BJ (cell line): Measurements from ENCODE around the gene ARPC5. TPM values are rescaled to one million over a fixed set of nuclear protein-coding genes. Genes with fewer than 3 reads are reported as not detected.

Experiments
- CTCF ChIA-PET: fragments of 350-600 bp; formaldehyde crosslinking; extraction: SDS; loops from one replicate; lab custom pipeline; 2021; ENCODE audit warnings: antibody characterized with exemption, inconsistent platforms; lab: Yijun Ruan, JAX
- POLR2A ChIA-PET: fragments of 300-600 bp; sonication (Branson Sonifier 250); formaldehyde crosslinking; extraction: SDS; loops from one replicate; lab custom pipeline; 2021; ENCODE audit warnings: antibody characterized with exemption; lab: Charles Lee
- DNase-seq: peaks from one replicate; pipeline ENCODE4 v3.0.0-alpha.2; 2011; ENCODE audit warnings: low read depth
- H3K27me3 ChIP-seq: 2 replicates; pipeline ENCODE4 v1.6.0; 2011; ENCODE audit warnings: low read length; ENCODE audit not compliant: control insufficient read depth, insufficient read depth
- H3K36me3 ChIP-seq: 2 replicates; pipeline ENCODE4 v1.5.1; 2011; ENCODE audit warnings: low read length; ENCODE audit not compliant: control insufficient read depth, insufficient read depth
- H3K4me3 ChIP-seq: 2 replicates; pipeline ENCODE4 v1.5.1; 2011; ENCODE audit warnings: low read depth, mild to moderate bottlenecking, control low read depth, low read length
- polyA plus RNA-seq: library from polyadenylated mRNA; depleted of rRNA; stranded (reverse); fragments of >200 nt; gene quantifications from 2 replicates; pipeline ENCODE4 v1.2.3, GENCODE V29; 2011
- TF ChIP-seq, protein P1 (sequence below): IDR thresholded peaks from 2 replicates; pipeline ENCODE4 v1.5.1; 2011; ENCODE audit warnings: low read depth, mild to moderate bottlenecking, control low read depth, inconsistent platforms, low read length, moderate library complexity; ENCODE audit not compliant: insufficient read depth

The ARPC5 gene
- polyA plus RNA-seq, 1 experiment = 176 TPM

DNA sequence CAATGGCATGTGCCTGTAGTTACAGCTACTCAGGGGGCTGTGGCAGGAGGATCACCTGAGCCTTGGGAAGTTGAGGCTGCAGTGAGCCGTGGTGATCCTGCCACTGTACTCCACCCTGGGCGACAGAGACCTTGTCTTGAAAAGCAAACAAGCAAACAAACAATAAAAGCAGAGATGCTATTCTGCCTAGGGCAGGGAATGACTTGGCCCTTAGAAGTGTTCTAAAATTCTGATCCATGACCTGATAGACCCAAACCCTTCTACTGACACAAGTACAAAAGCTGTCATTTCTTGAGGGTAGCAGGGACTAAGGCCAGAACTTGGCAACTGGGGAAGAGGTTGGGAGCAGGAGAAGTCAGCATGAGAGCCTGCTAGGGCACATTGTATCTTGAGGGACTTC, 29.7 kb downstream of the ARPC5 start:
- TF ChIP-seq, protein P1, sequence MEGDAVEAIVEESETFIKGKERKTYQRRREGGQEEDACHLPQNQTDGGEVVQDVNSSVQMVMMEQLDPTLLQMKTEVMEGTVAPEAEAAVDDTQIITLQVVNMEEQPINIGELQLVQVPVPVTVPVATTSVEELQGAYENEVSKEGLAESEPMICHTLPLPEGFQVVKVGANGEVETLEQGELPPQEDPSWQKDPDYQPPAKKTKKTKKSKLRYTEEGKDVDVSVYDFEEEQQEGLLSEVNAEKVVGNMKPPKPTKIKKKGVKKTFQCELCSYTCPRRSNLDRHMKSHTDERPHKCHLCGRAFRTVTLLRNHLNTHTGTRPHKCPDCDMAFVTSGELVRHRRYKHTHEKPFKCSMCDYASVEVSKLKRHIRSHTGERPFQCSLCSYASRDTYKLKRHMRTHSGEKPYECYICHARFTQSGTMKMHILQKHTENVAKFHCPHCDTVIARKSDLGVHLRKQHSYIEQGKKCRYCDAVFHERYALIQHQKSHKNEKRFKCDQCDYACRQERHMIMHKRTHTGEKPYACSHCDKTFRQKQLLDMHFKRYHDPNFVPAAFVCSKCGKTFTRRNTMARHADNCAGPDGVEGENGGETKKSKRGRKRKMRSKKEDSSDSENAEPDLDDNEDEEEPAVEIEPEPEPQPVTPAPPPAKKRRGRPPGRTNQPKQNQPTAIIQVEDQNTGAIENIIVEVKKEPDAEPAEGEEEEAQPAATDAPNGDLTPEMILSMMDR = no peak
- no peak overlapping the region for H3K4me3 ChIP-seq
- CTCF ChIA-PET = no interaction called here
- POLR2A ChIA-PET = no interaction called here
- DNase-seq = no peak
- no peaks in the 10 kb centered on the region for H3K36me3 ChIP-seq
- H3K27me3 ChIP-seq = no peaks in the 10 kb centered on the region

DNA sequence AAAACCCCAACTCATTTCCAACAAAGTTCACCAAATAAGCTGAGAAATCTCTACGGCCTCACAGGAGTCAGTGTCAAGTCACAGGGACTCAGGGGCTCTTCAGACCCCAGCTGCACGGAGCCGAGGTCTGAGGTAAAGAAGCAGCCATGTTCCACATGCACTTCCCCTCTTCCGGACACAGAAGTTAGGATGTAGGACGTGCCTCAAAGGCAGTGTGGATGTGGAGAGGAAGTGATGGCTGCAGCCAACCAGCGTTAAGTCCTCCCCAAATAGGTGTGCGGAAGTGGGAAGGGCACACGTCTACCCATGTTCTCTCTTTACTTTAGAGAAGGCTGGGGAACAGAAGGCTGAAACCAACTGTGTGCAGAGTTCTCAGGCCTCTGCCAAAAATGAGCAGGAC, 30.8 kb downstream of the ARPC5 start:
- H3K36me3 ChIP-seq = no peaks in the 10 kb centered on the region
- ChIA-PET CTCF (interaction anchor here (1.2 to 1.6 kb wide), 2 partner anchors 11 to 24 kb away, joined by 3 to 4 read pairs; no protein-coding TSS in a partner anchor), POLR2A (no interaction called here)
- H3K4me3 ChIP-seq = no peak overlapping the region
- DNase-seq = no peak
- TF ChIP-seq, protein P1 = no peak
- H3K27me3 ChIP-seq = no peaks in the 10 kb centered on the region

DNA sequence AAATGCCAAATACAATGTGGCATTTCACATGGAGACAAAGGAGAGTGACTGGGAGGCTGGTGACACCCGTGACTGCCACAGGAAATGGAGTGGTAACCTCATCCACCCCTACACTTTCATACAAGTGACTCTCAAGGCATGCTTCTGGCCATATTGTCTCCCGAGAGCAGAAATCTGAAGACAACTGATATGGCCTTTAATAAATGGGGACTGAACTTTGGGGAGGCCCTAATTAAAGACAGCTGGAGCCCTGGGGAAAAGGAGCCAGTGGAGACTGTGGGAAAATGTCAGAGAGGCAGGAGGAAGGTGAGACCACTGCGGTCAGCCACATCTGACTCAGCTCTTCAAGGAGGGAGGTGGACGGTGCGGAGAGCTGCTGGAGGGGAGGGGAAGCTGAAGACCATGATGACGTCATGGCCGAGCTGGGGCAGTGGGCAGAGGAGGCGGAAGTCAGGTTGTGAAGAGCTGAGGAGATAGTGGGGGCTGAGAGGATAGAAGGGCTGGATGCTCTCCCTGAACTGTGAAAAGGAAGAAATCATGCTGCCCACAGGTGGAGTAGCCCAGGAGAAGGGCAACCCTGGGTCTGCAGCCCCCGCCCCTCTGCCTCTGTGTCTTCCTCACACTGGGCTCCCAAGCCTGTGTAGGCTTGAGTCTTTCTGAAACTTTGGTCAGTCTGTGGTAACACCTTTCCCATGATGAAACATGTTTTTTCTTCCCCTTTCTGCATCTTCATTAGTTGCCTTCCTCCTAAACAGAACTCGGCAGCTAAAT, 31.4 kb downstream of the ARPC5 start:
- TF ChIP-seq, protein P1 = no peak
- Histone ChIP-seq H3K27me3 (no peaks in the 10 kb centered on the region), H3K36me3 (no peaks in the 10 kb centered on the region), H3K4me3 (no peak overlapping the region)
- CTCF ChIA-PET = interaction anchor here (1.2 to 1.6 kb wide), 3 partner anchors 10 to 28 kb away, joined by 3 to 4 read pairs (median 3); no protein-coding TSS in a partner anchor
- peak; percentile 81 for DNase-seq
- POLR2A ChIA-PET = no interaction called here

DNA sequence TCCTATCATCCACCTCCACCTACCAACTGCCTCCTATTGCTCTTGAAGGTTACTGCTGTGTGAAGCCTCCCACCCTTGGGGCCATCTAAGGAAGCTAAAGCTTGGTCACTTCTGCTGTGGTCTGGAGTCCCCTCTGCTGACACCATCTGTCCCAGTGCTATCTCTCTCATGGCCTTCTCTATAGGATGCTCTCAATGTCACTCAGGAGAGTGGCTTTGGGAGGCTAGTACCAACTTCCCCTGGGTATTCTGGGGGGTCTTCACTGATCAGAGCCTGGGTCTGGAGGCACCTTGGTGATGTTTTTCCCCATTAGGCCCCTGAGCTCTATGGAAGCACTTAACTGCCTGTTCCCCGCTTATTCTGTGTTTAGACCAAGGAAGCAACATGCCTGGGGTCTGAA, 33.1 kb downstream of the ARPC5 start:
- TF ChIP-seq, protein P1 = no peak
- POLR2A ChIA-PET = interaction anchor here (0.6 kb wide), 1 partner anchor 23 kb away, joined by 3 read pairs; no protein-coding TSS in a partner anchor

DNA sequence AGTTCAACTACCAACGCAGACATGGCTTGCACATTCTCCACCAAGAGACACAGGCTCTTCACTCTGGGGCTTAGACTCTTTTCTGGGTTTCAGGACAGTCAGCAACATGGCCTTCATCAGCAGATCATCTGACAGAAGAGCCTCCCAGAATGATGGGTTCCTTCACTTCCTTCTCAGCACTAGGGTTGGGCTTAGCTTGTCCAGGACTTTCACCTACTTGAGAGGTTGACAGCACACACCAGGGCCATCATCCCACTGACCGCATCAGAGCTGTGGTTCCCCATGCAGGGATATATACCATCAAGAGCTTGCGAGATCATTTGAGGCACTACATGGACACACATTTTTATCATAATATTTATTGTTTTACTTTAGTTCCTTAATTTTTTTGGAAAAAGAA, 34.9 kb downstream of the ARPC5 start:
- no peaks in the 10 kb centered on the region for H3K27me3 ChIP-seq
- no peaks in the 10 kb centered on the region for H3K36me3 ChIP-seq
- DNase-seq = no peak
- no peak overlapping the region for H3K4me3 ChIP-seq
- POLR2A ChIA-PET = no interaction called here
- CTCF ChIA-PET = interaction anchor here (1.0 kb wide), 1 partner anchor 9 kb away, joined by 3 read pairs; no protein-coding TSS in a partner anchor
- TF ChIP-seq, protein P1 = no peak

More for the DNA sequence above, 33.1 kb downstream of the ARPC5 start:
- Histone ChIP-seq H3K27me3 (no peaks in the 10 kb centered on the region), H3K4me3 (no peak overlapping the region), H3K36me3 (no peaks in the 10 kb centered on the region)
- CTCF ChIA-PET = no interaction called here
- no peak for DNase-seq
